Activated CD8-positive, alpha-beta memory T cell treated with anti-CD3 and anti-CD28 coated beads, Interleukin-2, amount 10 ng/mL, durations not matched to agents 7 days and 5 days (primary cell): Measurements from ENCODE around the gene CERS6. TPM values are rescaled to one million over a fixed set of nuclear protein-coding genes. Genes with fewer than 3 reads are reported as not detected.
A peak's percentile ranks its signal among the peaks of the same experiment; 100 is the strongest.

Experiments
- ATAC-seq: fragments of 150-1000 bp; cut with Tn5 transposase; one replicate; pipeline ENCODE4 v1.10.0; 2021; ENCODE audit warnings: moderate library complexity
- CTCF ChIA-PET: fragments of 350-600 bp; sonication (Branson Sonifier 250); formaldehyde crosslinking; loops from one replicate; lab custom pipeline; 2021; ENCODE audit warnings: antibody characterized with exemption; lab: Charles Lee
- DNase-seq: peaks from one replicate; pipeline ENCODE4 v3.0.0-alpha.2; 2020
- H3K27ac Mint-ChIP-seq: one replicate; pipeline ENCODE4 v1.8.0; 2021; ENCODE audit warnings: mild to moderate bottlenecking, mixed read lengths
- H3K27me3 Mint-ChIP-seq: one replicate; pipeline ENCODE4 v1.8.0; 2021; ENCODE audit warnings: mixed read lengths
- H3K36me3 Mint-ChIP-seq: one replicate; pipeline ENCODE4 v1.8.0; 2021; ENCODE audit warnings: mild to moderate bottlenecking, mixed read lengths
- H3K4me1 Mint-ChIP-seq: one replicate; pipeline ENCODE4 v1.8.0; 2021; ENCODE audit warnings: mixed read lengths
- H3K4me3 Mint-ChIP-seq: one replicate; pipeline ENCODE4 v1.8.0; 2021; ENCODE audit warnings: mild to moderate bottlenecking, moderate library complexity, mixed read lengths
- H3K9me3 Mint-ChIP-seq: one replicate; pipeline ENCODE4 v1.8.0; 2022; ENCODE audit warnings: low read depth, mixed read lengths
- total RNA-seq, 2 experiments: library from RNA; stranded (reverse); gene quantifications; one replicate each; pipeline ENCODE4 v1.2.3, GENCODE V29; 2021

The CERS6 gene
- total RNA-seq, 2 experiments from 2014 or later = 5.0 to 12.7 TPM

DNA sequence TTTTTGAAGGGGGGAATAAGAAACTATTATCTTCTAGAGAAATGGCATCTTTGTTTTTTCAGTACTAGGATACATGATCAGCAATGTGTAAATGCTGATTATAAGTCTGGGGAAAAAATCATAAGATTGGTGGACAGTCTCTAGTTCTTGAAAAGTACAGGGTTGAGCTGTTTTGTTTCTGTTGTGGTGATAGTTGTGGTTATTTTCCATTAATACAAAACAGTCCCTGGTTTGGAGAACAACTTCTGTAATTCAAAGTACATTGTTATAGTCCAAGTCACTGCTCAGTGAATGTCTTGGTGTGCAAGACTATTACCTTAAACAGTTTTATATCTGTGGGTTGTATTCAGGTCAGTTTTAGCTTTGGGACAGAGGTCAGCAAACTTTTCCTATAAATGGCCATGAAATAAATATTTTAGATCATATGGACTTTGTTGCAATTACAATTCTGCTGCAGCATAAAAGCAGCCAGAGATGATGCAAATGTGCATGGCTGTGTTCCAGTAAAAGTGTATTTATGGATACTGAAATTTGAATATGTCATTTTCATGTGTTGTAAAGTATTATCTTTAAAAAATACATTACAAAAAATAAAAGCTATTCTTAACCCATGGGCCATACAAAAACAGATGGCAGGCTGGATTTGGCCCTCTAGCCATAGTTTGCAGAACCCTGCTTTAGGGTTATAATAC, 111.0 kb downstream of the CERS6 start:
- CTCF ChIA-PET = no interaction called here
- Mint-ChIP-seq H3K27me3 (no peaks in the 10 kb centered on the region), H3K4me3 (no peak overlapping the region)

DNA sequence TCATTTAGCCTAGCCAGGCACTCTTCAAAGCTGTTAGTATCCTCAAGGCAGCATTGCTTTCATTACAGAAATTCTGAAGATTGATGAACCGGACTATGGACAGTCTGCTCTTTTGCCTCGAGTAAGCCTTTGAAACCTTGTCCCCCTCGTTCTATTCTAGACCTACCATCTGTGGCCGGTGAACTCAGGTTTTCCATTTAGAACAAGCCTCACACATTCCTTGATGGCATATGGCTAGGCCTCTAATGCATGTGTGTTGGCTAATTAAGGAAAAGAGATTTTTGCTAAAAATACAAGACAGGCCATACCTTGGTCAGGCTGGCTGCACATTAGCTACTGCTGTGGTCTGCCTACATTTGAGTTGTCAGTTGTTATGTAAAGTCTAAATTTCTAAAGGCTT, 111.8 kb downstream of the CERS6 start:
- Mint-ChIP-seq H3K9me3 (no peaks in the 10 kb centered on the region), H3K4me3 (no peak overlapping the region), H3K27me3 (no peaks in the 10 kb centered on the region), H3K4me1 (no peaks in the 10 kb centered on the region), H3K27ac (no peak overlapping the region), H3K36me3 (peaks cover 2% of the 10 kb centered on the region)
- DNase-seq (no peak), ATAC-seq (no peak)
- CTCF ChIA-PET = no interaction called here

More for the DNA sequence above, 111.0 kb downstream of the CERS6 start:
- Mint-ChIP-seq H3K27ac (no peak overlapping the region), H3K36me3 (peaks cover 2% of the 10 kb centered on the region), H3K9me3 (no peaks in the 10 kb centered on the region), H3K4me1 (no peaks in the 10 kb centered on the region)
- DNase-seq (no peak), ATAC-seq (no peak)

- H3K27me3 Mint-ChIP-seq = no peaks in the 10 kb centered on the region
- no peaks in the 10 kb centered on the region for H3K9me3 Mint-ChIP-seq
- CTCF ChIA-PET = no interaction called here
- ATAC-seq = no peak
- no peak overlapping the region for H3K4me3 Mint-ChIP-seq
- H3K27ac Mint-ChIP-seq = no peak overlapping the region
- no peaks in the 10 kb centered on the region for H3K4me1 Mint-ChIP-seq
- H3K36me3 Mint-ChIP-seq = peaks cover 2% of the 10 kb centered on the region
- no peak for DNase-seq
Measured at GRCh38 chr2:168568476-168569267, 112.6 kb downstream of the CERS6 start.

- H3K27ac Mint-ChIP-seq = no peak overlapping the region
Measured at GRCh38 chr2:168571061-168571460, 115.0 kb downstream of the CERS6 start.

GRCh38 chr2:168573128-168573903, 117.2 kb downstream of the CERS6 start:
- Mint-ChIP-seq H3K36me3 (no peaks in the 10 kb centered on the region), H3K4me1 (no peaks in the 10 kb centered on the region), H3K27ac (no peak overlapping the region), H3K4me3 (no peak overlapping the region), H3K27me3 (no peaks in the 10 kb centered on the region), H3K9me3 (no peaks in the 10 kb centered on the region)
- DNase-seq (no peak), ATAC-seq (no peak)
- CTCF ChIA-PET = no interaction called here

More at GRCh38 chr2:168571061-168571460, 115.0 kb downstream of the CERS6 start:
- CTCF ChIA-PET = no interaction called here
- no peaks in the 10 kb centered on the region for H3K4me1 Mint-ChIP-seq
- no peaks in the 10 kb centered on the region for H3K27me3 Mint-ChIP-seq
- H3K9me3 Mint-ChIP-seq = no peaks in the 10 kb centered on the region
- DNase-seq = no peak
- no peak overlapping the region for H3K4me3 Mint-ChIP-seq
- H3K36me3 Mint-ChIP-seq = no peaks in the 10 kb centered on the region
- no peak for ATAC-seq

DNA sequence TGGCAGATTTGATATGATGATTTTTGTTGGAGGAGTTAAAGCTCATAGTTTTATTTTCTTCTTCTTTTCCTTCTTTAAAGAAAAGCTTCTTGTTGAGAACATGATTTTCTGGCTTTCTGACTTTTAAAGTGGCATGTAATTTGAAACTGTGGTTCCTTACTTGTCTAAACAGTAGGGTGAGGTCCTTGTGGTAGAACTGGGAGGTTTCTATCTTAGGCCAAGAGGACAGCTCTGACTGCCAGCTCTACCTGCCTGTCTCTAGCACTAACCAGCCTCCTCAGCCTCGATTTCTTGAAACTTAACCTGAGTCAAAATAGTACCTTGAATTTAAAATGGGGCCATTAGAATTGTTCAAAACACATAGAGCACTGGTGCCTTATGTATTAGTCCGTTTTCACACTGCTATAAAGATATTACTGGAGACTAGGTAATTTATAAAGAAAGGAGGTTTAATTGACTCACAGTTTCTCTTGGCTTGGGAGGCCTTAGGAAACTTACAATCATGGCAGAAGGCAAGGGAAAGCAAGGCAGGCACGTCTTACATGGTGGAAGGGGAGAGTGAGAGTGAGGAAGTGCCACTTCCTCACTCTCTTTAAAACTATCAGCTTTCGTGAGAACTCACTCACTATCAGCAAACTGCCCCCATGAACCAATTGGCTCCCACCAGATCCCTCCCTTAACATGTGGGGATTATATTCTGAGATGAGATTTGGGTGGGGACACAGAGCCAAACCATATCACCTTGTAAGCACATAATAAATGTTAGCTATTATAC, 119.0 kb downstream of the CERS6 start:
- Mint-ChIP-seq H3K4me3 (no peak overlapping the region), H3K9me3 (no peaks in the 10 kb centered on the region), H3K27me3 (no peaks in the 10 kb centered on the region), H3K36me3 (no peaks in the 10 kb centered on the region), H3K4me1 (no peaks in the 10 kb centered on the region), H3K27ac (no peak overlapping the region)
- CTCF ChIA-PET = interaction anchor here (0.6 kb wide), 1 partner anchor 574 kb away, joined by 3 read pairs; no protein-coding TSS in a partner anchor
- ATAC-seq = no peak
- DNase-seq = no peak

- no peak overlapping the region for H3K4me3 Mint-ChIP-seq
- no peak overlapping the region for H3K27ac Mint-ChIP-seq
- no peaks in the 10 kb centered on the region for H3K27me3 Mint-ChIP-seq
- peaks cover 2% of the 10 kb centered on the region for H3K36me3 Mint-ChIP-seq
- peaks cover 3% of the 10 kb centered on the region for H3K4me1 Mint-ChIP-seq
- ATAC-seq = no peak
- CTCF ChIA-PET = interaction anchor here (0.7 kb wide), 1 partner anchor 203 kb away, joined by 3 read pairs; no protein-coding TSS in a partner anchor
- no peak for DNase-seq
- H3K9me3 Mint-ChIP-seq = no peaks in the 10 kb centered on the region
Measured at GRCh38 chr2:168577885-168578284, 121.8 kb downstream of the CERS6 start.

GRCh38 chr2:168583064-168583709, 127.1 kb downstream of the CERS6 start:
- peaks cover 14% of the 10 kb centered on the region for H3K4me1 Mint-ChIP-seq
- no peaks in the 10 kb centered on the region for H3K27me3 Mint-ChIP-seq
- no peak overlapping the region for H3K27ac Mint-ChIP-seq
- ATAC-seq (peak; percentile 33), DNase-seq (no peak)
- H3K36me3 Mint-ChIP-seq = peaks cover 4% of the 10 kb centered on the region
- no peak overlapping the region for H3K4me3 Mint-ChIP-seq
- CTCF ChIA-PET = no interaction called here
- no peaks in the 10 kb centered on the region for H3K9me3 Mint-ChIP-seq

- Mint-ChIP-seq H3K27ac (peak overlapping the region; percentile 39), H3K36me3 (peaks cover 4% of the 10 kb centered on the region), H3K4me3 (no peak overlapping the region), H3K9me3 (no peaks in the 10 kb centered on the region), H3K27me3 (no peaks in the 10 kb centered on the region), H3K4me1 (peaks cover 14% of the 10 kb centered on the region)
- DNase-seq (no peak), ATAC-seq (no peak)
- CTCF ChIA-PET = interaction anchor here (1.0 kb wide), 1 partner anchor 94 kb away, joined by 3 read pairs; no protein-coding TSS in a partner anchor
Measured at GRCh38 chr2:168583710-168584521, 127.8 kb downstream of the CERS6 start.

DNA sequence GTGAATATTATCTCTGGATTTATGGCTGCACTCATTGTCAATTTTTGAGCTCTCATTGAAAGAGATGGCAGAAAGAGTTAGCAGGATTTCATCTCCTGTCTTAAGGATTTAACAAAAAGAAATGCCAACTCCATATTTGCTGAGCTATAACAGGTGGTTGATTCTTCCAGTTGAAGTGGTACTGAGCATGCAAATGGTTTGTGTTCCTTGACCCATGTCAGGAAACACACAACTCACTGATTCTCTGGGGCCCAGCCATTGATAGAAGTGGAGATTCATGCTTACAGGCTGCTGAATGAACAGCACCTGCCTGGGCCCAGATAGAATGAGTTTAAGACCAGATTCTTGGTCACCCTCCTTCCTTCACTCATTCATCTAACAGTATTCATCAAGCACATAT, 128.8 kb downstream of the CERS6 start:
- ATAC-seq = no peak
- Mint-ChIP-seq H3K27ac (no peak overlapping the region), H3K36me3 (peaks cover 4% of the 10 kb centered on the region), H3K27me3 (no peaks in the 10 kb centered on the region), H3K4me1 (peaks cover 14% of the 10 kb centered on the region), H3K4me3 (no peak overlapping the region), H3K9me3 (no peaks in the 10 kb centered on the region)
- DNase-seq = no peak
- CTCF ChIA-PET = interaction anchor here (1.0 kb wide), 1 partner anchor 95 kb away, joined by 3 read pairs; no protein-coding TSS in a partner anchor

GRCh38 chr2:168585700-168586099, 129.6 kb downstream of the CERS6 start:
- Mint-ChIP-seq H3K36me3 (peaks cover 4% of the 10 kb centered on the region), H3K27ac (no peak overlapping the region), H3K27me3 (no peaks in the 10 kb centered on the region), H3K4me1 (peaks cover 14% of the 10 kb centered on the region), H3K9me3 (no peaks in the 10 kb centered on the region), H3K4me3 (no peak overlapping the region)
- CTCF ChIA-PET = no interaction called here
- no peak for DNase-seq
- ATAC-seq = no peak

DNA sequence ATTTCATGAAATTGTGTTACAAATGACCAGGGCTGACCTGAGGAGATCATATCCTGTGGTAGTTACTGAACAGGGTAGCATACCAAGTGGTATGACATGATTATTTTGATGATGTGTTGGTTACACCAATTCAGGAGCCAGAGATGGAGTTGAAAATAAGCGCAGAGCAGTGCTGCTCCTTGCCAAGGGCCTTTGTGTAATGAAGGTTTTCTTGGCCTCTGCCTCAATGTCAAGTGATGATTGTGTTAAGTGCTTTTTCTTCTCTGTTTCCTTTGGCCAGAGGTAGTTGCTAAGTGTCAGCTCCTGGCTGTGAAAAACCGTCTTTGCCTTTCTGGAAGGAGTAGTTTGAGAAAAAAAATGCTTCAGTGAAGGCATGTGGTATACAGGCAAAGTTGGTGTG, 131.2 kb downstream of the CERS6 start:
- no peak for ATAC-seq
- CTCF ChIA-PET = no interaction called here
- no peak for DNase-seq
- Mint-ChIP-seq H3K27ac (no peak overlapping the region), H3K9me3 (no peaks in the 10 kb centered on the region), H3K27me3 (peaks cover 3% of the 10 kb centered on the region), H3K36me3 (peaks cover 2% of the 10 kb centered on the region), H3K4me3 (no peak overlapping the region), H3K4me1 (peaks cover 11% of the 10 kb centered on the region)
